NCI-H1694 treated with DMSO at 0.1 percent for 48 hours (cell line): Measurements from ENCODE around the gene CDC42SE2.
"Not testable (repeated sequence)": the region's sequence is repeated elsewhere in the genome, so short reads cannot be mapped to it uniquely, and the experiment has no call there.

ENCODE experiments used
- DNase-seq: peaks from one replicate; lab custom pipeline; 2025; lab: John Stamatoyannopoulos, UW

Gene CDC42SE2

DNA sequence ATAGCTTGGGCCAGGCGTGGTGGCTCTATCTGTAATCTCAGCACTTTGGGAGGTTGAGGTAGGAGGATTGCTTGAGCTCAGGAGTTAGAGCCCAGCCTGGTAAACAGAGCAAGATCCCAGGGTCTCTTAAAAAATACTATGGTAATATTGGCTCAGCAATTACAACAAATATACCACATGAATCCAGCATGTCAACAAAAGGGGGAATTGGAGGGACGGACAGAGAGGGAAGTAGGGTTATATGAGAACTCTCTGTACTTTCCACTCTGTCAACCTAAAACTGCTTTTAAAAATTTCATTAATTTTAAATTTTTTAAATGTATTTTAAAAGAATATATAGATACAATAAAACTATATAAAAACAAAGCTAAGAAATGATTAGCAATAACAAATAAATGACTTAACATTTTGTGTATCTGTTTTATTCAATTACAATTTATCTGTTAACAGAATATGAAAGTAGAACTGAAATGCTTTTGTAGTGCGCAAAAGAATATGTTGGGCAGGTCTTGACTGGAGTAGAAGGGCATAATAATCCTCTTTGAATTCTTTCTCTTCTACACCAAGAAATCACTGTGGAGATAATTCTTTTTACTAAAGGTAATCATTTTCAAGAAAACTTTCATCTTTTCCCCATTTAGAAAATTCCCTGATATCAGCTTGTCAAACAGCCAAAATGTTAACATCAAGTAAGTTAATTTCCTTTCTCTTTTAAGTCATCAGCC lies 12.9 kb upstream of the CDC42SE2 start:
- DNase-seq = no peak

DNA sequence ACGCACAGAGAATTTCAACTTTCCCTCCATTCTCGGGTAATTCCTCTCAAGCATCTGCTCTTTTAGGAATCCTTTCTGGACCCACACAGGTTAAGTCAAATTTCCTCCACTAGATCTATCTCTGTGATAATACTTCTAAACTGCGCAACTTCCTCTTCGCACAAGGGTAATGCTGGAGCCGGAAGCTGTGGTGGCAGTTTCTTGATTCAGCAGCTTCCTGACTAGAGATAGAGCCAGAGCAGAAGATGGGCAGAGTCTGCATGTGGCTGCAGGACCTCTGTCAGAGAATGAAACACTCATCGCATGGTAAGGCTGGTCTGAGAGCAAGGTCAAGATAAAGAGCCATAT lies 11.1 kb upstream of the CDC42SE2 start:
- DNase-seq = no peak

DNA sequence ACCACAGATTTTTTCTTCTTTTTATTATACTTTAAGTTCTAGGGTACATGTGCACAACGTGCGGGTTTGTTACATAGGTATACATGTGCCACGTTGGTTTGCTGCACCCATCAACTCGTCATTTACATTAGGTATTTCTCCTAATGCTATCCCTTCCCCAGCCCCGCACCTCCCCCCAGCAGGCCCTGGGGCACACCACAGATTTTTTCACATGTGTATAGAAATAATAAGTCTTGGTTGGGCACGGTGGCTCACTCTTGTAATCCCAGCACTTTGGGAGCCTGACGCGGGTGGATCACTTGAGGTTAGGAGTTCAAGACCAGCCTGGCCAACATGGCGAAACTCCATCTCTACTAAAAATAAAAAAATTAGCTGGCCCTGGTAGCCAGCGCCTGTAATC lies 9.8 kb upstream of the CDC42SE2 start:
- not testable (repeated sequence) for DNase-seq

DNA sequence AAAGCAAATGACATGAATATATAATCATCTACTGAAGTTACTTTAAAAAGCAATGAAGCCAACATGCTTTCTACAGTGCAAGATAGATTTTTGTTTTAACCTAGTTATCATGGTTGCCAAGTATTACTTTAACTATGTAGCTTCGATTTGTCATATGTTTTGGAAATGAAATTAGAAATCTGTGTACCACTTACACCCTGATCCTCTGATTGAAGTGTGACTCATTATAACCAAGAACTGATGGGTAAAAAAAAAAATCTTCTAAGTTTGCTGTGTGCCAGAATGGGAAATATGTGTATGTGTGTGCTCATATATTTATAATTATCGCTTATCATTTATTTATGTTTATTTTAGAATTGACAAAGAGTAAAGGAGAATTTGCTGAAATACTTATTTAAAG lies 9.1 kb upstream of the CDC42SE2 start:
- DNase-seq = no peak

DNA sequence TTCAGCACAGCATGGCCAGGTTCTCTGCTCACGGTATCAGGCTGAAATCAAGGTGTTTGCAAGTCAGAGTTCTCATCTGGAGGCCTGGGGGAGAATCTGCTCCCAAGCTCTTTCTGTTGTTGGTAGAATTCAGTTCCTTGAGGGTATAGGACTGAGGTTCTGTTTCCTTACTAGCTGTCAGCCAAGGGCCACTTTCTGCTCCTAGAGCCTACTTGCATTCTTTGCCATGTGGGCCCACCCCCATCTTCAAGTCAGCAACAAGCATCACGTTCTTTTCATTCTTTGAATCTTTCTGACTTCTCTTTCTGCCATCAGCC lies 7.4 kb upstream of the CDC42SE2 start:
- DNase-seq = no peak

DNA sequence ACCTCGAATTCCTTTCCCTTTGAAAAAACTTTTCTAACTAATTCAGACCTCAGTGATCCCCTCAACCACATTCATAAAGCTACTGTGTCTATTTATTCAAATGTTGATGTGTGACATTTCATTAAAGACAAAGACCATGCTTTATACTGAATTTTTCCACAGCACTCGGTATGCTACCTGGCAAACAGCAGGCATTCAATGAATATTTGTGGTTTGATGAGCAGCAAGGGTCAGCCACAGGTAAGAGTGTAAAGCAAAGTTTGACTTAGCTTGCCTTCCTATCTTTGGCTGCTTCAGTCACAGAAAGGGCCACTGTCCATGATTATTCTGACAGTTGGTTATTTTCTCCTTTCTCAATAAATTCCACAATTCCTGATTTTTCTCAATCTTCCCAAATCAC lies 5.1 kb upstream of the CDC42SE2 start:
- no peak for DNase-seq

DNA sequence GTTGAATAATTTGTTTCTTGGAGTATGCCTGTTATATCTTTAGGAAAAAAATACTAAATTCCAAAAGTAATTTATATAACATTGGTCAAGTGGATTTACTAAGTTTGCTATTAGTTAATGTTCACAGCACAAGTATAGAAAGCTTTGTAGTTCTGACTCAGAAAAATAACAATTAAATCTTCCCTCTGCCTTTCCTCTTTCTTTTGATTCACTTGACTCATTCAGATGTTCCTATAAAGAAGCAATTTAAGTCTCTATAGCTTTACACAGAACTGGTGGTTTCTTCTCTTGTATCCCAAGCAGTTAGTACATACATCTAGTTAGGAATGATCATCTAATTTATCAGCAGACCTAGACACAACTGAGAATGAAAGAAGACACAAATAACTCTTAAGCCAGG lies 4.5 kb upstream of the CDC42SE2 start:
- DNase-seq = no peak

DNA sequence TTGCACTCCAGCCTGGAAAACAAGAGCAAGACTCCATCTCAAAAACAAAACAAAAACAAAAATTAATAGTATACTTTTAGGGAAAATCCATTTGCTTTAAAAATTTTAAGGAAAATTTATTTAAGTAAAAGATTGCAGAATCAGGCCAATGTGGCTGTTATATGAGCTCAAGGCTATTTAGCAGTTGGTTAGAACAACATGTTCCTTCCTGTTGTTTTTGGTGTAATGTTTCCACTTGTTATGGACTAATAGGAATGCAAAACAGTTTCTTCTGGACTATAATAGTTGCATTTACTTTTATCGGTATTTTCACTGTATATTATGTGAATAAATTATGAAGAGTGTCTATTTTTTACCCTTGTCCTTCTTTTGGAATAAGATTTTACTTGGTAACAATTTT lies 3.0 kb upstream of the CDC42SE2 start:
- DNase-seq = no peak

DNA sequence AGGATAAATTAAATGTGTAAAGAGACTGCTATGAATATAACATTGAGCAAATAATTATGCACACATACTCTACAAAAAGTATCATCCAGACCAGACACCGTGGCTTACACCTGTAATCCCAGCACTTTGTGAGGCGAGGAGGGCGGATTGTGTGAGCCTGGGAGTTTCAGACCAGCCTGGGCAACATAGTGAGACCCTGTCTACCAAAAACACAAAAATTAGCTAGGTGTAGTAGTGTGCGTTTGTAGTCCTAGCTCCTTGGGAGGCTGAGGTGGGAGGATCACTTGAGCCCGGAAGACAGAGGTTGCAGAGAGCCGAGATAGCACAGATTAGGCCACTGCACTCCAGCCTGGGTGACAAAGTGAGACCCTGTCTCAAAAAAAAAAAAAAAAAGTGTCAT lies 2.4 kb upstream of the CDC42SE2 start:
- no peak for DNase-seq

DNA sequence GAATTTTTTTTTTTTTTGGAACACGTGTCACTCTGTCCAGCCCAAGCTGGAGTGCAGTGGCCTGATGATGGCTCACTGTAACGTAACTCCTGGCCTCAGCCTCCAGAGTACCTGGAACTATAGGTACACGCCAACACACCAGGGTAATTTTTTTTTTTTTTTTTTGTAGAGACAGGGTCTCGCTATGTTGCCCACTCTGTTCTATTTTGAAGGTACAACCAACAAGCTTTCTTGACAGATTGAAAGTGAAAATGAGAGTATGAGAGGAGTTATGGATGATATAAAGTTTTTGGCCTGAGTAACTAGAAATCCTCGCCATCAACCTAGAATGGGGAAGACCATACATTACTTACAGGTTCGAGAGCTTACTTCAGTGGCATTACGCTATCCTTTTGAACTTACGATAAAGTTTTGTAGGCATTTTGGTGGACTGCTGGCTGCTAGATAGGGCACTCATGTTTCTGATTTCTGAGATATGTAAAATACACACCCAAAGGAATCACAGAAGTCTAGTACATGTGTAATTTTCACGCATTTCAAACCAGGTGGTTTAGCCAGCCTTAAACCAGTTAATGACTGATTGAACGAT lies 806 bp upstream of the CDC42SE2 start:
- no peak for DNase-seq

DNA sequence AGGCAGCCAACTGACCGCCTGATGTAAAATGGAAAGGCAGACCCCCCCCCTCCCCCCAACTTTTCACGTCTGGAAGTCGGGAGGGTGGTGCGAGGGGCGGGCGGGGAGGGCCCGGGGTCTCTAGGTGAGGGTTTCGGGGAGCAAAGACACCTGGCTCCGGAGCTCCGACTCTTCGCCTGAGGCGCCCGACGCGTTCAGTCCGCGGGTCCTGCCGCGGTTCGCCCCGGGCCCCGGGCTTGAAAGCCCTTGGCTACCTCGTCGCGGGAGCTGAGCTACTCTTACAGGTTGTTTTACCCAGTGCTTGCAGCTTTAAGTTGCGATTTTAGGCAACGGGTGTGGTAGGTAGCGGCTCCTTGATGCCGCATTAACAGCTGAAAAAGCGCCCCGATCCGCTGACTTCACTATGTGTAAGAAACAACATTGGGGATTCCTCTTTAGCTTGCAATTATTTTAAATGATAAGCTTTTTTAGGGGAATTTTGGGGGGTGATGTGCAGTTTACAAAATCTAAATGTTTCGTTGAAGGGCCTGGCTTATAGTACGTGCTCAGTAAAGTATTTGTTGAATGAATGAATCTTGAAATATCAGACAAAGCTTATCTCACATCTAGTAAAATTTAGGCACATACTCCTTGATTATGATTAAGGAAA lies 722 bp downstream of the CDC42SE2 start:
- DNase-seq = peak; percentile 2

DNA sequence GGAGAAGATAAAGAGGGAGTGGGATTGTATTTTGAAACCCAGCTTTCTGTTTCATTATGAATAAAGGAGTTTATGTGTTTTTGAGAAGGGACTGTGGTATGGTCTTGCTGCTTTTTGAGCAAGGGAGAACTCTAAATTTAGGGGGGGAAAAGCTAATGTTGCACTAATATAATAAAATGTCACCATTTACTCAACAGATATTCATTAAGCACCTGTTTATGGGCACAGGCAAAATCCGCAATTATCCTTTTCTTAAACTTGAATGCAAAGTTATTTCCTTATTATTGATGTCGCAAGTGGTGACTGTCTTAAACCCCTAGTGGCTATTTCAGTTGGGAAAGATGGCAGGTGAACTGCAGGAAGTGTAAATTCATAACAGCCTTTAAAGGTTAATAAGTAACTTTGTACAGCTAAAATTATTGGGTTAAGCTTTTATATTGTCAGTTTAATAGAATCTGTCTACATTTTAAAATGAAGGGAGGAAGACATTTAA lies 1.5 kb downstream of the CDC42SE2 start:
- peak; percentile 7 for DNase-seq

DNA sequence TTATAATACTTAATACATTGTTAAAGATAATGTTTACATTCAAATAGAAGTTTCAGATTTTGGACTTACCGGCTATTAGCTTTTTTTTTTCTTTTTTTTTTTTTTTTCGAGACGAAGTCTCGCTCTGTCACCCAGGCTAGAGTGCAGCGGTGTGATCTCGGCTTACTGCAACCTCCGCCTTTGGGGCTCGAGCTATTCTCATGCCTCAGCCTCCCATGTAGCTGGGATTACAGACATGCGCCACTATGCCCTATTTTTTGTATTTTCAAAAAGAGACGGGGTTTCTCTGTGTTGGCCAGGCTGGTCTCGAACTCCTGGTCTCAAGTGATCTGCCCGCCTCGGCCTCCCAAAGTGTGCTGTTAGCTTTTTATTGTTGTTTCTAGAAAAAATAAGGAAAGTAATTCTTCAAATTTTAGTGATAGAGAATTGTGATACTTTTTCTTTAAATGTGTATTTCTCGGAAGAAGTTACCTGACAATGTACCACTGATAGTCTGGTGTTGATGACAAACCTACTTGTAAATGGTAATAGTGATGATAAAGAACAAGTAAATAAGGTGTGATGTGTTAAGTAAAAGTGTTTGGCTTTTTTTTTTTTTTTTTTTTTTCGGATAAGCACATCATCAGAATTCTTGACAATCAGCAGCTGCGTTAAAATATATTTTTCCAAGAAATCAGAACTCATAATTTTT lies 2.7 kb downstream of the CDC42SE2 start:
- DNase-seq = no peak

DNA sequence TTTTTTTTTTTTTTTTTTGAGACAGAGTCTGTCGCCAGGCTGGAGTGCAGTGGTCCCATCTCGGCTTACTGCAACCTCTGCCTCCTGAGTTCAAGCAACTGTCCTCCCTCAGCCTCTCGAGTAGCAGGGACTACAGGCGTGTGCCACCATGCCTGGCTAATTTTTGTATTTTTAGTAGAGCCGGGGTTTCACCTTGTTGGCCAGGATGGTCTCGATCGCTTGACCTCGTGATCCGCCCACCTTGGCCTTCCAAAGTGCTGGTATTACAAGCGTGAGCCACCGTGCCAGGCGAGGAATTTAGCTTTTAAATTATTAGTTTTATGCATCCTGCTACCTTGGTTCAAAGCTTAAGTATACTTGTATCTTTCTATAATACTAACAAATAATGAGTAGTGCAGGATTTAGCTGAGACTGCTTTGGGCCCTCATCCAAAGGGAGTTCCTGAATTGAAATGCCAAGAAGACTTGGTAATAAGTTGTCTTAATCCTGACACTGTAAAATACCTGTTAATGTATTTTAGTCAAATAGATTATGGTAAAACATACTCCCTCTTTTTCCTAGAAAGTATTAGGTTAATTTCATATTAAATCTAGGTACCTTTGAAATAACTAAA lies 5.0 kb downstream of the CDC42SE2 start:
- no peak for DNase-seq

DNA sequence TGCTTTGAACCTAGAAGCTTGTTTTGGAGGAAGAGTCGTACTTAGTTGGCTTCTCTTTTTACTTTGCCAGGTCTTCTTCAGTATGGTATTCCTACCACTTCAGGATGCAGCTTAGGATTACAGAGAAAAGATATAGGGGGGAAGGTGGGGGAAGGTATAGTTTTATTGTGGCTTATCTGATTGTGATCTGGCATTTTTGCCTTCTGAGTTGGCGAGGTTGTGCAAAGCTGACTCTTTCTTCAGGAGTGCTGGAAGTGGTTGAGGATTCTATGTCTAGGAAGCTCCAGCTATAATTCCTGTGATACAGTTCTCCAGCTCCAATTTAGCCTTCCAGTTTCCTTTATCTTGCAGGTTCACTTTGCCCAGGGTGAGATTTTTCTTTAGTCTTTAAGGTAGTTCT lies 7.0 kb downstream of the CDC42SE2 start:
- DNase-seq = no peak

DNA sequence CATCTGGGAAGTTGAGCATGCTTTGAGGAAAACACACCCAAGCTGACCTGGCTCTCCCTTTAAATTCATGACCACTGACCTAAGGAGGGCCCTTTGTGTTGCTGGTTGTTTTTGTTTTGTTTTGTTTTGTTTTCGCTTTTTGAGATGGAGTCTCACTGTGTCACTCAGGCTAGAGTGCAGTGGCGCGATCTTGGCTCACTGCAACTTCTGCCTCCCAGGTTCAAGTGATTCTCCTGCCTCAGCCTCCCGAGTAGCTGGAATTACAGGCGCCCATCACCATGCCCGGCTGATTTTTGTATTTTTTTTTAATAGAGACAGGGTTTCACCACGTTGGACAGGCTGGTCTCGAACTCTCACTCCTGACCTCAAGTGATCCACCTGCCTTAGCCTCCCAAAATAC lies 8.0 kb downstream of the CDC42SE2 start:
- DNase-seq = not testable (repeated sequence)

DNA sequence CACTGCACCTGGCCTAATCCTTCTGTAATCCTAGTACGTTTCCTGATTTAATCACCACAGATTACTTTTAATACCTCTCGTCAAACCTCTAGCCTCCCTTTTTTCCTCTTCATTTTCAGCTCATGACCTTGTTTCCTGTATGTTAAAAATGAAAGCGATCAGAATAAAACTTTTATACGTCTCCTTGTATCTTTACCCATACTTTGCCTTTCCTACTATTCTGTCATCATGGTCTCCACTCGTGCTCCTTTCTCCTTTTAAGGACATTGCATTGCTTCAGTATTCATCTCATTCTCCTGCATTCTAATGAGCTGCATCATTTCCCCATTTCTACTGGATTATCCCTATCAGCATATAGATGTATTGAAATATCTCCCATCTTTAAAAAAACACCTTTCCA lies 8.5 kb downstream of the CDC42SE2 start:
- no peak for DNase-seq

DNA sequence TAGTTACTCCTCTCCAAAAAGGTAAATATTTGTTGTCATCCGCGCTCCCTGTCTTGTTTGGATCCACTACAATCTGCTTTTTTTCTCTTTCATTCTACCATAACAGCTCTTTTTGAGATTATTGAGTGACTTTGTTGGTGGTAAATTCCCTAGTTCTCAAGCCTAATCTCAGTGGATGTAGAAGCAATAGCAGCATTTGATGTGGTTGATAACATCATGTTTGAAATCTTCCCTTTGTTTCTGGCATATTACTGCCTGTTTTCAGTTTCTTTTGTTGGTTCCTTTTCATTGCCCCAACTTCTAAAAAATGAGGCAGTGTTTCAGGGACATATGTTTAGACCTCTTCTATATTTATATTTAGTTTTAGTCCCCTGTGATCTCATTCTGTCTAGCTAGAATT lies 8.9 kb downstream of the CDC42SE2 start:
- DNase-seq = no peak

DNA sequence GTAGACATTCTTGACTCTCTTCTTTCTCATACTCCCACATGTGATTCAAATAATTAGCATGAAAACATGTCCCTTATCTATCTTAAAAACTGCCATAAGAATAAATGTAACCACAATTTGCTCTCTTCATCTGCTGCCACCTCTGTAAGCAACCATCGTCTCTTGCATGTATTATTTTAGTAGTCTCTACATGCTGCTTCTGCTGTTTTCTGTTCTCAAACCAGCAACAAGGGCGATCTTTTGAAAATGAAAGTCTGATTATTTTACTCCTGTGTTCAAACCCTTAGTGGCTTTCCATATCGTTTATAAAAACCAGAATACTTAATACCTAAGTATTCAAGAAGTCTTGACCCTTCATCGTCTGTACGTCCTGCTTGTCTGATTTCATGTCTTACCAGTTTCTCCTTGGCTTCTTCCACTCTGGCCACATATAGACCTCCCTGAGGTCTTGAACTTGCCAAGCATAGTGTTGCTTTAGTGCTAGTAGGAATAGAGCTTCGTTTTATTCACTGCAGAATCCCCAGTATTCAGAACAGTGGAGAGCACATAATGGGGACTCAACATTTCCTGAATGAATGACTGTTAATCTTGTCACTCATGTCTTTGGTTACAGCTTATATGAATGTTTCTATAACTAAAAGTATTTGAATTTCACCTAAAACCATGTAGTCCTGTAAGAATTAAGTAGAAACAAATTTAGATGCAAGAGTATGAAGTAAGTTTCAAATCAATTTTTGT lies 10.6 kb downstream of the CDC42SE2 start:
- no peak for DNase-seq

DNA sequence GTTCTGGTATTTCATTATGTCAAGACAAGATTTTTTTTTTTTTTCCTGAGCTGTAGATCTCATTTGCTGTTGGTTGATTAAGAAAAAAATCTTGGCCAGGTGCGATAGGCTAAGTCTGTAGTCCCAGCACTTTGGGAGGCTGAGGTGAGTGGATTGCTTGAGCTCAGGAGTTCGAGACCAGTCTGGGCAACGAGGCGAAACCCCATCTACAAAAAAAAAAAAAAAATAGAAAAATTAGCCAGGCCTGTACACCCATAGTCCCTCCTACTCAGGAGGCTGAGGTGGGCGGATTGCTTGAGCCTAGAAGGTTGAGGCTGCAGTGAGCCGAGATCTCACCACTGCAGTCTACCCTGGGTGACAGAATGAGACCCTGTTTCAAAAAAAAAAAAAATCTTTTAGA lies 12.2 kb downstream of the CDC42SE2 start:
- DNase-seq = no peak

DNA sequence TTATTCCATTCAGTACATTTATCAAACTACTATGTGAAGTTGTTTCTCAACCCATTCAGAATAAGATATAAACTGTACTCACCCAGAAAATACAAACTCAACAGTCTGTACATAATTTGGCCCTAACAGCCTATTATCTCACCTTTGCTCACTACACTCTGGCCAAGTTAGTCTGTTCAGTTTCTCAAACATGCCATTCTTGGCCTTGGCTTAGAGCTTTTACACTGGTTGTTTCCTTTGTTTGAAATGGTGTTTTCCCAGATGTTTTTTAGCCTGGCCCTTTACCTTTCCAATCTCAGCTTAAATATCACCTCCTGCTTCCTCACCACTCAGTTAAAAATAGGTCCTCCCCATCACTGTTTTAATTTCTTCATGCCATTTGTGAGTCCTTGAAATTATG lies 13.6 kb downstream of the CDC42SE2 start:
- DNase-seq = no peak
